Fibroblast of skin of right biceps (primary cell): ENCODE measurements around the gene EFHC1.
A peak's percentile ranks its signal among the peaks of the same experiment; 100 is the strongest.

Source experiments
- DNase-seq: peaks from one replicate; pipeline ENCODE4 v3.0.0-alpha.2; 2013

Gene EFHC1

DNA sequence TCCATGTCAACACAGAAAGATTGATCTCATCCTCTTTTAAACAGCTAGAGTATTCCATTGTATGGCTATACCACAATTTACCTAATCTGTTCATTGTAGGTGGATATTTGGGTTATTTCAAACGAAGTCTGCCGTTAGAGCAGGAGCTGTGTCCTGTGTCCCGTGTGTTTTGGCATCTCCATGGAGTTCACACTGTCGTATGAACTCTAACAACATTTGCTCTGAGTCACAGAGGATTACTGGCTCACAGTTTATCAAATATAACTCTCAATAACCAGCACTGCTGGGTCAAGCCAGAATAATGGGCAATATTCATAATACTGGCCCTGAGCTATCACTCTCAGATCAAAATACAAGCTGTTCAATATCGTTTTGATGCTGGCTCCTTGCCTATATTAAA is 140.3 kb downstream of the EFHC1 start:
- DNase-seq = no peak

DNA sequence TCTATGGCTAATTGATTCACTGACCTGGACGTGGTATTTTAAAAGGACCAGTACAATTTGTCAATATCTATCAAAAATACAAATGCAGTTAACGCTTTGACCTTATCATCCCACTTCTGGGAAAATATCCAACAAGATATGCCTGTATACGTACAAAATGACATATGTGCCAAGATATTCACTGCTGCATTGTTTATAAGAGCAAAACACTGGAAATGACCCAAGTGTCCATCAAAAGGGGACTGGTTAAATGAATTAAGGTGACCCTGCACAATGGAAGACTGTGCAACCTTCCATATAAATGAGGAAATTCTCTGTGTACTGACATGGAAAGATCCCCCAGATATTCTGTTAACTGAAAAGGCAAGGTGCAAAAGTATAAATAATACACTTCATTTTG is 142.8 kb downstream of the EFHC1 start:
- DNase-seq = no peak

DNA sequence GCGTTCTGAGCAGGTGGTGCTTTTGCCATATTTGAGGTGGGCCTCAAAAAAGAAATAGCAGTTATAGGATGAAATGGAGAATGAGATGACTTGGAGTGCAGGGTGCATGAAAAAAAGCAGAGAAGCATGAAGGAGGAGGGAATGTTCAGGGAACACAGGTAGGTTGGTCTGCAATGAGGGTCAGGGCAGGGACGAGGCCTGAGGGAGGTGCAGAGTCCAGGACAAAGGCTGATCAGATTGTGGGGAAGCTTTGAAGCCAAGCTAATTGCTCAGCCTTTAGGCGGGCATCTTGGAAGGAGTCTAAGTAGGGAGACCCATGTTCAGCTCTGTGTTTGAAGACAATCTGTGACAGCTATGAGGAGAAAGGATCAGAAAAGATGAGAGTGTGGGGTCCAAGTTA is 144.7 kb downstream of the EFHC1 start:
- no peak for DNase-seq

DNA sequence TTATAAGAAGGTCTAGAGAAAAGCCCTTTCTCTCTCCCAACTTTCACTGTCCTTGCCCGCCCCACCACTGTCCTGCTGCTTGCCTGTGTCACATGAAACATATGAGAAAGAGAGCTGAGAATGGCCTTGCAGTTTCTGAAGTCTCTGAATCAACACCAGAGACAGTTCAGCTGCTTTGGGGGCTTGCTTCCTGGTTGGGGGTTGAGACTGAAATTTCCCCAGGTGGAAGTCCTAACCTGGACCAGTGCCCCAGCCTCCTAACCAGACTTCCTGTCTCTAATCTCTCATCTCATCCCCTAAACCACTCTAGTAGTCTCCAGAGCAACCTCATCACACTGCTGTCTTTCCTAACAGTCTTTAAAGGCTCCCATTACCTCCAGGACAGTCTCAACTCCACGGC is 146.1 kb downstream of the EFHC1 start:
- DNase-seq = no peak

DNA sequence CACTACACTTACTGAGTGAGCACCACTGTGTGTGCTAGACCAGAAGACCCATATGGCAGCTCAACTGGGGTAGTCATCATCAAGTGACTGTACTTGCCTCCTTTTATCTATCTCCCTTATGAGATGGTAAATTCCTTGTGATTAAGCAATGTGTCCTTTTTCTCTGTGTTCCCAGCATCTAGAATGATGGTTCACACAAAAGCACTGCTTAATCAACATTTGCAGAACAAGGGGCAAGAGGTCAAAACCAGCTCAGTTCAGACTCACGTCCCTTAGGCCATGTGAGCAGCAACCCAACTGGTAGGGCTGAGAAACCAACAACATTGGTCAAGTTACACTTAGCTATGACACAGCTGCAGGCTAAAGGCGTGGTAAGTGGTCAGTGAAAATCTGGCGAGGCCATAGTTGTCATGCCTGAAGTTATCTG is 146.7 kb downstream of the EFHC1 start:
- DNase-seq = peak; percentile 71

DNA sequence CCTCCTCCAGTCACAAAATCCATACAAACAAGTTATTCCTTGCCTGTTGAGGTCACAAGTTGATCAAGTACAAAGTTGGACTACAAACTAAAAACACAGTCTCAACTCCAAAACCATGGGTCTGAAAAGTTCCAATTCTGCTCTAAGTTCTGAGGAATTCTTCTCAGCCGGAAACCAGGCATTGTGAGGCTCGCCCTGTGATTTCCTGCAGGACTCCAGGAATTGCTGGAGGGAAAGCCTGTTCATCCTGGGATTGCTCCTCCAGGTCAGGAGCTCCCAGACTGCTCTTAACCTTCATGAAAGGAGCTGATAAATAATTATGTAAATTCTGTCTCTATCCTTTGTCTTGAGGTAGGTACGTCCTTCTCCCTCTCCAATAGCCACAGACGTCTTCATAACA is 148.2 kb downstream of the EFHC1 start:
- no peak for DNase-seq

DNA sequence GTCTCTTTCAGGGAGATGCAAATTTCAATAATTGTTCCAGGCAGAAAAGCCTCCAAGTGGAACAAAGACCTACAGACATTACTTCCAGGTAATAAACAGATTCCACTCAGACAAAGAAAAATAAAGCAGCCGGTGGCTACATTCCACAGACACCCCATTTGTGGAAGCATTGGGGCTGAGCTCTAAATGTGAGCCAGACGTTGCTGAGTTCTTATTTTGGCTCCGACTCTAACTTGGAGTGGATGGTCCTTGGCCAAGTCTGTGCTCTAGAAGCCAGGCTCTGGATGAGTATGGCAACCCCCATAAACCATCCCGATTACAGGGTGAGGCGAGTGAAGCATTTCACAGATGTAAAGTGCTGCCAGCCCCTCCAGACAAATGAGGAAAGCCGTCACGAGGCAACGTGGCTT is 150.2 kb downstream of the EFHC1 start:
- DNase-seq = peak; percentile 76

DNA sequence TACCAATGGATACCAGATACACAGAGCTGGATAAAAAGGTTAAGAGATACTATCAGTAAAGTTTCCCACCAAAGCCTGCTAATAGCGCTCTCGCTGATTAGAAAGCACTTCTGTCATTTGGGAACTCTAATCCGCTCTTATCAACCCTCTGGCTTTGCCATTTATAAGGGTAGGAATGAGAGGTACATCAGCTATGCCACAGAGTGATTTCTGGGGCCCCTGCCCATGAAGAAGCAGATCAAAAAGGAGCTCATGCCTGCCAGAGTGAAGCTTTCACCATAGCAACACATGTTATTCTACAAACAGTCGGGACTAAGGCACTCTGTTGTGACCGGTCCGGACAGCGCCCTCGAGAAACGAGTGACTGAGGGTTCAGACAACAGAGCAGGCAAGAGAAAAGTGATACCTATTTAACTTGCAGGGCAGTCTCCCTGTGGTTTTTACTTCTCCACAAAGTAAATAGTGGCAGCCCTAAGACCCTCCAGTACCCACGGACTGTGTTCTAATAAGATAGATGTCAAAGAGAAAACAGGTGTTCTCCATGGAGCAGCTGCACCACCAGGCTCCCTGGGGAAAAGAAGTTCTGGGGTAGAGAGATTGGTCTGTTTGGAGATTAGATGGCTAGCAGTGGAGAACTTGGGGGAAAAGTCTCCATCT is 151.1 kb downstream of the EFHC1 start:
- no peak for DNase-seq

DNA sequence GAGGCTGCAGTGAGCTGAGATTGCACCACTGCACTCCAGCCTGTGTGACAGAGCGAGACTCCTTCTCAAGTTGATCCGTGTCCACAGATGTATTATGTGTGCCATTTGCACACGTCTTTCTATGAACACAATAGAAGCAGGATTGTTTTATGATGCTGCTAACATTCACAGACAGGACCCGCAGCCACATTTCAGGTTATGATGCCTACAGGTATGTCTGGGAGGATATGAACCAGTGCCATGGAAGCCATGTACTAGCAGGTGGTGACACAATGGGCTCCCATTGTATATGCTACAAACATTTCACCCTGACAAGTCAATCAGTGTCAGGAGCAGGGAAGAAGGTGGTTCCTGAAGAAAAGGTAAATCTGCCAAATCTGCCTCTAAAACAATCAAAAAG is 152.4 kb downstream of the EFHC1 start:
- no peak for DNase-seq

DNA sequence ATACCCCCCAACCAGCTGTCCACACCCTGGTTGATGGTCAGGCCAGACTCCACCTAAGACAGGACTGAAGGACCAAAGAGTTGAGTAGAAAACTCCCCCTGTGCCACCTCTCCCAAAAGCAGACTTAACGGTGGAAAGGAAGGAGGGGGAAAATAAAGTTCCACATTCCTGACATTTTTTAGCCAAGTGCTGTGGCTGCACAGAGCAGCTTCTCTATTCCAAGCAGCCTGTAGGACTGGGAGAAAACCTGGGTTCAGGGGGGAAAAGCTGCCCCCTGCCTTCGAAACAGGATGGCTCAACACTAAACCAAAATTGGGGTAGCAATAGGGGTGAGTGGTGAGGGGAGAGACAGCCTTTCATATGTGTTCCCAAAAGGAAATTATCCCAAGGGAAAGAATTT is 153.2 kb downstream of the EFHC1 start:
- DNase-seq = peak; percentile 76
